Esophagus muscularis mucosa (tissue), 3 donors: ENCODE data around the gene HLA-B.

Experiments
- POLR2A ChIP-seq: fragments of 450-650 bp; IDR thresholded peaks from one replicate; pipeline ENCODE4 v1.6.1; 2017; ENCODE audit warnings: antibody characterized with exemption, moderate library complexity, mild to moderate bottlenecking, low read depth
- POLR2AphosphoS5 ChIP-seq, 2 donors: sonication (generic); formaldehyde crosslinking; IDR thresholded peaks; one replicate each; pipeline ENCODE4 v1.6.1; 2017; ENCODE audit warnings: antibody characterized with exemption in 2 of 2
- TF ChIP-seq, protein P1 (sequence below), 3 experiments: fragments of 200-600 bp in 2 of 3; fragments of 450-650 bp in 1 of 3; sonication (generic) in 2 of 3; IDR thresholded peaks; one replicate each; pipeline ENCODE4 v1.5.1; 2017 to 2019; ENCODE audit warnings: antibody characterized with exemption in 3 of 3, mild to moderate bottlenecking in 2 of 3, moderate library complexity in 1 of 3

- TF ChIP-seq POLR2A (no peak), POLR2AphosphoS5 (IDR thresholded peaks at IDR 0.05) (no peak)
- TF ChIP-seq, protein P1, sequence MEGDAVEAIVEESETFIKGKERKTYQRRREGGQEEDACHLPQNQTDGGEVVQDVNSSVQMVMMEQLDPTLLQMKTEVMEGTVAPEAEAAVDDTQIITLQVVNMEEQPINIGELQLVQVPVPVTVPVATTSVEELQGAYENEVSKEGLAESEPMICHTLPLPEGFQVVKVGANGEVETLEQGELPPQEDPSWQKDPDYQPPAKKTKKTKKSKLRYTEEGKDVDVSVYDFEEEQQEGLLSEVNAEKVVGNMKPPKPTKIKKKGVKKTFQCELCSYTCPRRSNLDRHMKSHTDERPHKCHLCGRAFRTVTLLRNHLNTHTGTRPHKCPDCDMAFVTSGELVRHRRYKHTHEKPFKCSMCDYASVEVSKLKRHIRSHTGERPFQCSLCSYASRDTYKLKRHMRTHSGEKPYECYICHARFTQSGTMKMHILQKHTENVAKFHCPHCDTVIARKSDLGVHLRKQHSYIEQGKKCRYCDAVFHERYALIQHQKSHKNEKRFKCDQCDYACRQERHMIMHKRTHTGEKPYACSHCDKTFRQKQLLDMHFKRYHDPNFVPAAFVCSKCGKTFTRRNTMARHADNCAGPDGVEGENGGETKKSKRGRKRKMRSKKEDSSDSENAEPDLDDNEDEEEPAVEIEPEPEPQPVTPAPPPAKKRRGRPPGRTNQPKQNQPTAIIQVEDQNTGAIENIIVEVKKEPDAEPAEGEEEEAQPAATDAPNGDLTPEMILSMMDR (IDR thresholded peaks at IDR 0.05): no peak
These were observed 18.7 kb upstream of the HLA-B start for GRCh38 chr6:31375699-31376098.
